Suppressor macrophage treated with lipopolysaccharide for 1 hour (primary cell): ENCODE results near the gene MAP3K7.

Experiments
- DNase-seq, 3 donors: peaks; one replicate each; pipeline ENCODE4 v3.0.0-alpha.2; 2020 to 2022

Gene MAP3K7

GRCh38 chr6:90523779-90524310 lies 63.0 kb downstream of the MAP3K7 start:
- no peak for DNase-seq

GRCh38 chr6:90521955-90522354 lies 64.9 kb downstream of the MAP3K7 start:
- no peak for DNase-seq

- no peak for DNase-seq
These were observed 70.7 kb downstream of the MAP3K7 start for GRCh38 chr6:90516074-90516660.

GRCh38 chr6:90514496-90514895 lies 72.4 kb downstream of the MAP3K7 start:
- DNase-seq, result no peak

- no peak for DNase-seq
These were observed 78.1 kb downstream of the MAP3K7 start for GRCh38 chr6:90508753-90509152.

GRCh38 chr6:90502866-90503407 lies 83.9 kb downstream of the MAP3K7 start:
- no peak for DNase-seq

GRCh38 chr6:90502381-90502780 lies 84.5 kb downstream of the MAP3K7 start:
- no peak for DNase-seq

GRCh38 chr6:90500458-90500857 lies 86.4 kb downstream of the MAP3K7 start:
- no peak for DNase-seq

GRCh38 chr6:90497411-90497810 lies 89.5 kb downstream of the MAP3K7 start:
- DNase-seq, result no peak

- no peak for DNase-seq
These were observed 90.4 kb downstream of the MAP3K7 start for GRCh38 chr6:90496258-90497016.

- no peak for DNase-seq
These were observed 91.6 kb downstream of the MAP3K7 start for GRCh38 chr6:90495216-90495817.

GRCh38 chr6:90494067-90494780 lies 92.6 kb downstream of the MAP3K7 start:
- DNase-seq, result no peak

GRCh38 chr6:90493332-90493731 lies 93.5 kb downstream of the MAP3K7 start:
- DNase-seq, result peak in 2 of 3 donors; percentile 53 to 63

GRCh38 chr6:90492798-90493197 lies 94.1 kb downstream of the MAP3K7 start:
- DNase-seq, result no peak

- no peak for DNase-seq
These were observed 94.5 kb downstream of the MAP3K7 start for GRCh38 chr6:90492369-90492768.

- DNase-seq, result no peak
These were observed 96.7 kb downstream of the MAP3K7 start for GRCh38 chr6:90490030-90490716.

- DNase-seq, result peak; percentile 42 to 83 (median 62)
These were observed 98.1 kb downstream of the MAP3K7 start for GRCh38 chr6:90488816-90489215.

- DNase-seq, result peak; percentile 45 to 51 (median 49)
These were observed 101.1 kb downstream of the MAP3K7 start for GRCh38 chr6:90485635-90486277.

- DNase-seq, result no peak
These were observed 102.0 kb downstream of the MAP3K7 start for GRCh38 chr6:90484903-90485302.

GRCh38 chr6:90484385-90484784 lies 102.5 kb downstream of the MAP3K7 start:
- DNase-seq, result no peak

- no peak for DNase-seq
These were observed 102.9 kb downstream of the MAP3K7 start for GRCh38 chr6:90483956-90484355.
